ENCODE data around the gene EPHB2.
A peak's percentile ranks its signal among the peaks of the same experiment; 100 is the strongest.

Gene EPHB2

DNA sequence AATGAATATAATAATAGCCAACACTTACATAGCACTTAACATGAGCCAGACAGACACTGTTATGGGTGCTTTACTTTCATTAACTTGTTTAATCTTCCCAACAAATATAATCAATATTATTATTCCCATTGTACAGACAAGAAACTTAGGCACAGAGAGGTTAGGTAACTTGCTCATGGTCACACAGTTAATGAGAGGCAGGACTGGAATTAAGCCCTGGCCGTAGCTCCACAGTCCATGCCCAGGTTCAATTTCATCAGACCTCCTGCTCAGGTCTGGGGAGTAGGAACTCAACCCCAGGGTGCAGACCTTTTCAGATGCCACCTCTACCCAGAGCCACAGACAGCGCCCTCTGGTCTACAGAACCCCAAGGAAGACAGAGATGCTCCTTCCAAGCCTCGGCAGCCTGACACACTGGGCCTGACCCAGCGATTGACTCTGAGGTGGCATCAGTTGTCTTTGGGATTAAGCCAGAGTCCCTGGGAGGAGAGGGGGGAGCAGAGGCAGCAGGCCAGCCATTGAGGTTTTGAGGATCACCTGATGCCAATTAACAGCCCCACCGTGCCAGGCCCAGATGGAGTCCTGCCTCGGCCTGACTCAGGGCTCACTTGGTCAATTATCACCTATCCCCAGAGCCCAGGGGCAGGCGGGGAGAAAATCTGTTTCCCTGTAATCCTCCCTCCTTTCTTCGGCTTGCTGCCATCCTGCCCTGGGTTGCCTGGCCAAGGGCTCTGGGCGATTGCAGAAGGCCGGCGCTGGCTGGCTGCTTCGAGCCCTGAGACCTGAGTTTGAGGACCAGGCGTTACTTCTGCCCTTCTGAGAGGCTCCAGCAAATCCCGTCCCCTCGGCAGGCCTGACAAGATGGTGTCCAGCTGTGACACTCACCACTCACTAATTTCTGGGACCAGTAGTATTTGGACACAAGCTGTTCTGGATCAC lies 145.3 kb downstream of the EPHB2 start:
- H3K27ac ChIP-seq = no peak overlapping the region
- no peaks in the 10 kb centered on the region for H3K27me3 ChIP-seq

DNA sequence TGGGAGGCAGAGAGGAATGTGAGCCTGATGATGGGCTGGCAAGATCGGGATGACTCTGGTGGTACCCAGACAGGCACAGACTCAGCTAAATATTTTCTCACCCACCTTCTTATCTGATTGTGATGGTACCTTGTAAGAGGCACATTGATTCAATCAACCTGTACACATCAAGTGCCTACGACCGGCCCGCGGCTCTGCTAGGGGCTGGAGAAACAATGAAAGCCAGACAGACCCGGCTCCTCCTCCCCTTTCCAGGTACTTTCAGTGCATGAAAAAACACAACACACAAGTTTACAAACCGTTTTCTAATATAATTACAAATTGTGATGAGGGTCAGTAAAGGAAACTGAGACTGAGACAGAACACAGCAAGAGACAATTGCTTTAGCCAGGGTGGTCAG lies 147.0 kb downstream of the EPHB2 start:
- Histone ChIP-seq H3K9me3 (replicated peaks in 1 of 11) (no peaks in the 10 kb centered on the region), H3K27ac (no peak overlapping the region), H3K9ac (no peak overlapping the region), H3K4me3 (no peak overlapping the region), H3K4me2 (no peak overlapping the region), H3K4me1 (peaks cover 14 to 27% (median 22%) of the 10 kb centered on the region in 10 experiments; a peak in 19 of 20 replicates), H3K27me3 (no peaks in the 10 kb centered on the region), H3K36me3 (no peaks in the 10 kb centered on the region), H4K20me1 (peaks cover 0 to 8% (median 0%) of the 10 kb centered on the region in 11 experiments; a peak in 2 of 22 replicates)
- TF ChIP-seq Cebpa-rat (IDR thresholded peaks at IDR 0.05) = no peak

More for the DNA sequence above, 145.3 kb downstream of the EPHB2 start:
- Histone ChIP-seq H4K20me1 (peaks cover 0 to 16% (median 0%) of the 10 kb centered on the region in 11 experiments; a peak in 3 of 22 replicates), H3K4me2 (no peak overlapping the region), H3K4me1 (peaks cover 16 to 28% (median 25%) of the 10 kb centered on the region in 10 experiments), H3K36me3 (no peaks in the 10 kb centered on the region), H3K4me3 (no peak overlapping the region), H3K9me3 (replicated peaks in 1 of 11) (no peaks in the 10 kb centered on the region), H3K9ac (no peak overlapping the region)
- no peak for TF ChIP-seq Cebpa-rat (IDR thresholded peaks at IDR 0.05)

DNA sequence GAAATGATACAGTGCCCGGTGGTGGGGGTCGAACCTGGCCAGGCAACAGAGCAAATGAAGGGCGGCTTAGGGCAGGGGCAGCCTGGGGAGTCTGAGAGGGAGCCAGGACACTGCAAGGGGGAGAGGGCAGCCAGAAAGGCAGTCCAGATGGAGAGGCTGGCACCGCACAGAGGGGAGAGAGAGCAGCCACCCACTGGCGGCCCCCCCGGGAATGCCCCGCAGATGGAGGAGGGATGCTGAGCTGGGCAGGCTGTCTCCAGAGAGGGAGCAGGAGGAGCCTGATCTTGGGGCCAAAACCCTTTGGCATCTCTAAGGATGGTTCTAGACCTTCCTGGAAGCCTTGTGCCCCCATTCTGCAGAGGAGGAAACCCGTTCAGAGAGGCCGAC lies 149.8 kb downstream of the EPHB2 start:
- Histone ChIP-seq H3K4me3 (no peak overlapping the region), H3K36me3 (no peaks in the 10 kb centered on the region), H3K4me2 (no peak overlapping the region), H3K27ac (no peak overlapping the region), H3K27me3 (no peaks in the 10 kb centered on the region), H3K4me1 (peaks cover 0 to 21% (median 9%) of the 10 kb centered on the region in 10 experiments; a peak in 12 of 20 replicates), H4K20me1 (no peaks in the 10 kb centered on the region; a peak in 1 of 22 replicates), H3K9me3 (replicated peaks in 1 of 11) (no peaks in the 10 kb centered on the region), H3K9ac (no peak overlapping the region)
- no peak for TF ChIP-seq Cebpa-rat (IDR thresholded peaks at IDR 0.05)

- no peak for TF ChIP-seq Cebpa-rat (IDR thresholded peaks at IDR 0.05)
- H3K4me2 ChIP-seq = no peak overlapping the region
- no peak overlapping the region for H3K9ac ChIP-seq
- H3K4me3 ChIP-seq = no peak overlapping the region
- H3K4me1 ChIP-seq = peaks cover 0 to 25% (median 11%) of the 10 kb centered on the region in 10 experiments; a peak in 11 of 20 replicates
- H3K36me3 ChIP-seq = no peaks in the 10 kb centered on the region
- no peaks in the 10 kb centered on the region; a peak in 1 of 22 replicates for H4K20me1 ChIP-seq
- H3K27me3 ChIP-seq = no peaks in the 10 kb centered on the region
- H3K9me3 ChIP-seq (replicated peaks in 1 of 11) = no peaks in the 10 kb centered on the region
- no peak overlapping the region for H3K27ac ChIP-seq
These were observed 150.3 kb downstream of the EPHB2 start for GRCh38 chr1:22860883-22861385.

GRCh38 chr1:22861764-22862440 lies 151.3 kb downstream of the EPHB2 start:
- H3K4me2 ChIP-seq = peak overlapping the region in 5 of 11 experiments; percentile 3 to 49 (median 27); a peak in 9 of 22 replicates
- no peak overlapping the region for H3K4me3 ChIP-seq
- no peak overlapping the region for H3K27ac ChIP-seq
- no peaks in the 10 kb centered on the region for H3K9me3 ChIP-seq (replicated peaks in 1 of 11)
- no peaks in the 10 kb centered on the region; a peak in 1 of 22 replicates for H4K20me1 ChIP-seq
- H3K4me1 ChIP-seq = peaks cover 0 to 28% (median 12%) of the 10 kb centered on the region in 10 experiments; a peak in 11 of 20 replicates
- H3K9ac ChIP-seq = no peak overlapping the region
- H3K36me3 ChIP-seq = no peaks in the 10 kb centered on the region
- TF ChIP-seq Cebpa-rat (IDR thresholded peaks at IDR 0.05) = peak in 1 of 11 experiments; percentile 40; a peak in 2 of 22 replicates
- H3K27me3 ChIP-seq = no peaks in the 10 kb centered on the region

DNA sequence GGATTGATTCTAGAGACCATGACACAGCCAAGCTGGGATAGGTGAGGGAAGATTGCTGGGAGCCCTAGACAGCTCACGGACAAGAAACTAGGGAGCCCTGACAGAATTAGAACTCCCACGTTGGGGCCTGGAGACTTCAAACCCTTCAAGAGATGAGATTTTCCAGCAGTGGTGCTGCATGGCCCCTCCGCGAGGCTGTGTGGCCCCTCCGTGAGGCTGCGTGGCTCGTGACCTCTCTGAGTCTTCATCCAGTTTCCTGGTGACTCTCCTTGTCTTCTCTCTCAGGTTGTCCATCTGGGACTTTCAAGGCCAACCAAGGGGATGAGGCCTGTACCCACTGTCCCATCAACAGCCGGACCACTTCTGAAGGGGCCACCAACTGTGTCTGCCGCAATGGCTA lies 152.1 kb downstream of the EPHB2 start:
- no peak for TF ChIP-seq Cebpa-rat (IDR thresholded peaks at IDR 0.05)
- H3K27me3 ChIP-seq = no peaks in the 10 kb centered on the region
- H3K9ac ChIP-seq = no peak overlapping the region

DNA sequence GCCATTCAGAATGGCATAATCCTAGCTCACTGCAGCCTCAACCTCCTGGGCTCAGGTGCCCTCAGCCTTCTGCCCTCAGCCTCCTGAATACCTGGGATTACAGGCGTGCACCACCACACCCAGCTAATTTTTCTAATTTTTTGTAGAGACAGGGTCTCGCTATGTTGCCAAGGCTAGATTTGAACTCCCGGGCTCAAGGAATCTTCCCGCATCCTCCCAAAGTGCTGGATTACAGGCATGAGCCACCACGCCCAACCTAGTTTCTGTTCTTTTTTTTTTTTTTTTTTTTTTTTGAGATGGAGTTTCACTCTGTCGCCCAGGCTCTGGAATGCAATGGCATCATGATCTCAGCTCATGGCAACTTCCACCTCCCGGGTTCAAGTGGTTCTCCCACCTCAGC lies 153.1 kb downstream of the EPHB2 start:
- no peaks in the 10 kb centered on the region for H3K9me3 ChIP-seq (replicated peaks in 1 of 11)
- peaks cover 0 to 28% (median 12%) of the 10 kb centered on the region in 10 experiments; a peak in 11 of 20 replicates for H3K4me1 ChIP-seq
- H3K4me3 ChIP-seq = no peak overlapping the region
- no peak overlapping the region for H3K27ac ChIP-seq
- no peak overlapping the region for H3K9ac ChIP-seq
- H3K36me3 ChIP-seq = no peaks in the 10 kb centered on the region
- no peak for TF ChIP-seq Cebpa-rat (IDR thresholded peaks at IDR 0.05)
- no peaks in the 10 kb centered on the region for H4K20me1 ChIP-seq
- H3K27me3 ChIP-seq = no peaks in the 10 kb centered on the region
- no peak overlapping the region for H3K4me2 ChIP-seq

More for the DNA sequence above, 152.1 kb downstream of the EPHB2 start:
- H3K36me3 ChIP-seq = no peaks in the 10 kb centered on the region
- no peaks in the 10 kb centered on the region for H3K9me3 ChIP-seq (replicated peaks in 1 of 11)
- H3K4me3 ChIP-seq = no peak overlapping the region
- 0 out of 22 replicates have a peak overlapping the region, but pooled peaks of 1 of the 11 experiments have one; percentile 27 for H3K4me2 ChIP-seq
- peaks cover 0 to 28% (median 12%) of the 10 kb centered on the region in 10 experiments; a peak in 11 of 20 replicates for H3K4me1 ChIP-seq
- H3K27ac ChIP-seq = no peak overlapping the region
- H4K20me1 ChIP-seq = no peaks in the 10 kb centered on the region; a peak in 1 of 22 replicates

DNA sequence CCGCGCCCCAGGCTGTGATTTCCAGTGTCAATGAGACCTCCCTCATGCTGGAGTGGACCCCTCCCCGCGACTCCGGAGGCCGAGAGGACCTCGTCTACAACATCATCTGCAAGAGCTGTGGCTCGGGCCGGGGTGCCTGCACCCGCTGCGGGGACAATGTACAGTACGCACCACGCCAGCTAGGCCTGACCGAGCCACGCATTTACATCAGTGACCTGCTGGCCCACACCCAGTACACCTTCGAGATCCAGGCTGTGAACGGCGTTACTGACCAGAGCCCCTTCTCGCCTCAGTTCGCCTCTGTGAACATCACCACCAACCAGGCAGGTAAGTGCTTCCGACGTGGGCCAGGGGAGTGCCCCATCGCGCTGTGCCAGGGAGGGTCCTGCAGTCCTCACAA lies 154.2 kb downstream of the EPHB2 start:
- H3K9ac ChIP-seq = no peak overlapping the region
- no peaks in the 10 kb centered on the region for H3K36me3 ChIP-seq
- no peaks in the 10 kb centered on the region for H3K9me3 ChIP-seq (replicated peaks in 1 of 11)
- no peak overlapping the region for H3K4me3 ChIP-seq
- TF ChIP-seq Cebpa-rat (IDR thresholded peaks at IDR 0.05) = no peak
- H3K27me3 ChIP-seq = no peaks in the 10 kb centered on the region
- H3K4me1 ChIP-seq = peaks cover 0 to 35% (median 12%) of the 10 kb centered on the region in 10 experiments; a peak in 11 of 20 replicates
- H3K4me2 ChIP-seq = no peak overlapping the region
- no peak overlapping the region for H3K27ac ChIP-seq
- H4K20me1 ChIP-seq = 0 out of 22 replicates have a peak, but pooled peaks cover 0 to 1% (median 0%) of the 10 kb centered on the region in 11 experiments

DNA sequence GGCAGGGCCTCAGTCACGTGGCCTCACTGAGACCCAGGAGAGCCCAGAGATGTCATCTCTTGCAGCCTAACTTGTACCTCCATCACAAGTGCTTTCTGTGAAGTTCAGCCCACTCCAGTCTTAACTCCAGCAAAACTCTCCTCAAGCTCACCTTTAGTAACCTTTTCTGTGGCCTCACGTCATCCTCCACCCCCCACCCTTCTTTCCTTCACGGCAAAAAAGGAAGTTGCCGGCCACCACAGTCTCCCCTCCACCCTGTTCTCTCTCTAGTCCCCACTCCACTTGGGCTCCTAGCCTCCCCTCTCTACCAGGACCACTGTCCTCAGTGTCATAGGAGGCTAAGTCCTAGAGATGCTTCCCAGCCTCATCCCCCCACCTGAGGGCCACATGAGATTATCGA lies 155.1 kb downstream of the EPHB2 start:
- H3K27ac ChIP-seq = no peak overlapping the region
- 0 out of 22 replicates have a peak, but pooled peaks cover 0 to 7% (median 0%) of the 10 kb centered on the region in 11 experiments for H4K20me1 ChIP-seq
- H3K27me3 ChIP-seq = no peaks in the 10 kb centered on the region
- H3K4me3 ChIP-seq = no peak overlapping the region
- H3K9ac ChIP-seq = no peak overlapping the region
- H3K9me3 ChIP-seq (replicated peaks in 1 of 11) = no peaks in the 10 kb centered on the region
- H3K4me2 ChIP-seq = peak overlapping the region in 5 of 11 experiments; percentile 7 to 40 (median 28); a peak in 8 of 22 replicates
- no peaks in the 10 kb centered on the region for H3K36me3 ChIP-seq
- no peak for TF ChIP-seq Cebpa-rat (IDR thresholded peaks at IDR 0.05)
- H3K4me1 ChIP-seq = peaks cover 0 to 35% (median 12%) of the 10 kb centered on the region in 10 experiments; a peak in 11 of 20 replicates
